Measurements from ENCODE around the gene TKT.

DNA sequence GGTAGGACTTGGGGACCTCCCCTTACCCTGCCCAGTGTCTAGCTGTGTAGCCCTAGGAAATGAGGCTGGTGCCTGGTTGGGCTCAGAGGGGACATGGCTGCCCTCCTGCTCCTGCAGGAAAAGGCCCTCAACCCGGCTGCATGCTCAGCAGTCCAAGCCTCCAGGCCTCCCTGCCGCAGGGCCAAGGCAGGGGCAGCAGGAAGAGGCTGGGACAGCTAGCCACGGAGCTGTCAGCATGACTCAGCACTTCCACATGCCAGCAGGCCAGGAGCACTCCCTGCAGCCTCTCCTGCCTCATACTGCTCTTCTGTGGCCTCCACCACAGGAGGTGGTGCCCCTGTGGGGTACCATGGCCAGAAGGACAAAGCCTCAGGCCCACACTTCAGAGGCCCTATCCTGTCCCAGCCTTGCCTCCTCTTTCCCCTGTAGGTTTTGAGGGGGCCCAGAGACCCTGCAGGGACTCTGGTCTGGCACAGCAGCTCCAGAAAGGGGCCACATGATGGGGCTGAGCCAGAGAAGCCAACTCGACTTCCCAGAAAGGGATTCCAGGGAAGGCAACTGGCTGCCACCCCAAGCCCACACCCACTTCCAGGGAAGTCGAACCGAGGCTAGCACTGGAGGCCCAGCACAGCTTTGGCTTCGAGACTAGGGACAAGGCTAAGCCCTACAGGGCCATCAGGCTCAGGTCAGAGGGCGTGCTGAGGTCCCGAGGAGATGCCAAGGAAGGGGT, 19.5 kb downstream of the TKT start:
- TF ChIP-seq, protein P1, sequence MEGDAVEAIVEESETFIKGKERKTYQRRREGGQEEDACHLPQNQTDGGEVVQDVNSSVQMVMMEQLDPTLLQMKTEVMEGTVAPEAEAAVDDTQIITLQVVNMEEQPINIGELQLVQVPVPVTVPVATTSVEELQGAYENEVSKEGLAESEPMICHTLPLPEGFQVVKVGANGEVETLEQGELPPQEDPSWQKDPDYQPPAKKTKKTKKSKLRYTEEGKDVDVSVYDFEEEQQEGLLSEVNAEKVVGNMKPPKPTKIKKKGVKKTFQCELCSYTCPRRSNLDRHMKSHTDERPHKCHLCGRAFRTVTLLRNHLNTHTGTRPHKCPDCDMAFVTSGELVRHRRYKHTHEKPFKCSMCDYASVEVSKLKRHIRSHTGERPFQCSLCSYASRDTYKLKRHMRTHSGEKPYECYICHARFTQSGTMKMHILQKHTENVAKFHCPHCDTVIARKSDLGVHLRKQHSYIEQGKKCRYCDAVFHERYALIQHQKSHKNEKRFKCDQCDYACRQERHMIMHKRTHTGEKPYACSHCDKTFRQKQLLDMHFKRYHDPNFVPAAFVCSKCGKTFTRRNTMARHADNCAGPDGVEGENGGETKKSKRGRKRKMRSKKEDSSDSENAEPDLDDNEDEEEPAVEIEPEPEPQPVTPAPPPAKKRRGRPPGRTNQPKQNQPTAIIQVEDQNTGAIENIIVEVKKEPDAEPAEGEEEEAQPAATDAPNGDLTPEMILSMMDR (IDR thresholded peaks at IDR 0.05; ENCODE audit: low read depth, low read length) = no peak
- TF ChIP-seq POLR2A (IDR thresholded peaks at IDR 0.05; ENCODE audit: extremely low read depth, insufficient read length) = no peak
